H9 (cell line): ENCODE data around the gene MTHFD1L. TPM values are rescaled to one million over a fixed set of nuclear protein-coding genes. Genes with fewer than 3 reads are reported as not detected.

Source experiments
- DNase-seq: peaks from one replicate; pipeline ENCODE4 v3.0.0-alpha.2; 2017
- H2AFZ ChIP-seq: one replicate; pipeline ENCODE4 v1.6.1; 2013; ENCODE audit warnings: mild to moderate bottlenecking, low read length, control low read depth, moderate library complexity
- H2AK5ac ChIP-seq: 2 replicates; pipeline ENCODE4 v1.6.1; 2013; ENCODE audit warnings: low read length, control low read depth, mixed read lengths; ENCODE audit not compliant: insufficient read length
- H2BK120ac ChIP-seq: one replicate; pipeline ENCODE4 v1.6.1; 2013; ENCODE audit warnings: low read depth, mild to moderate bottlenecking, low read length, control low read depth, inconsistent platforms; ENCODE audit not compliant: poor library complexity, severe bottlenecking
- H2BK12ac ChIP-seq: 2 replicates; pipeline ENCODE4 v1.6.1; 2013; ENCODE audit warnings: low read length, control low read depth, mixed read lengths, low read depth; ENCODE audit not compliant: insufficient read length
- H2BK15ac ChIP-seq: 2 replicates; pipeline ENCODE4 v1.6.1; 2013; ENCODE audit warnings: low read depth, low read length, control low read depth
- H2BK20ac ChIP-seq: one replicate; pipeline ENCODE4 v1.6.1; 2013; ENCODE audit warnings: low read depth, mild to moderate bottlenecking, low read length, control low read depth, inconsistent platforms; ENCODE audit not compliant: poor library complexity, severe bottlenecking
- H2BK5ac ChIP-seq: 2 replicates; pipeline ENCODE4 v1.6.1; 2013; ENCODE audit warnings: low read length, control low read depth, mixed read lengths; ENCODE audit not compliant: insufficient read length
- H3K14ac ChIP-seq: 2 replicates; pipeline ENCODE4 v1.6.1; 2013; ENCODE audit warnings: low read length, control low read depth; ENCODE audit not compliant: insufficient read depth
- H3K18ac ChIP-seq: 2 replicates; pipeline ENCODE4 v1.6.1; 2013; ENCODE audit warnings: low read depth, mild to moderate bottlenecking, mixed read lengths, low read length, control low read depth; ENCODE audit not compliant: insufficient read length
- H3K23ac ChIP-seq: 2 replicates; pipeline ENCODE4 v1.6.1; 2013; ENCODE audit warnings: low read length, control low read depth, mixed read lengths, low read depth; ENCODE audit not compliant: insufficient read length
- H3K23me2 ChIP-seq: 2 replicates; pipeline ENCODE4 v1.6.1; 2013; ENCODE audit warnings: low read depth, mild to moderate bottlenecking, mixed read lengths, low read length, control low read depth; ENCODE audit not compliant: insufficient read length, poor library complexity, severe bottlenecking
- H3K27ac ChIP-seq: 2 replicates; pipeline ENCODE4 v1.5.1; 2013; ENCODE audit warnings: low read length, control low read depth, mixed read lengths, low read depth; ENCODE audit not compliant: insufficient read length
- H3K27me3 ChIP-seq: 2 replicates; pipeline ENCODE4 v1.6.1; 2013; ENCODE audit warnings: low read length, control low read depth, inconsistent platforms; ENCODE audit not compliant: insufficient read depth
- H3K4ac ChIP-seq: 2 replicates; pipeline ENCODE4 v1.6.1; 2013; ENCODE audit warnings: low read depth, mild to moderate bottlenecking, control low read depth, inconsistent platforms, low read length, moderate library complexity
- H3K4me1 ChIP-seq: 2 replicates; pipeline ENCODE4 v1.6.1; 2013; ENCODE audit warnings: low read length, control low read depth, inconsistent platforms; ENCODE audit not compliant: insufficient read depth
- H3K4me2 ChIP-seq: 2 replicates; pipeline ENCODE4 v1.6.1; 2013; ENCODE audit warnings: low read length, control low read depth, mixed read lengths; ENCODE audit not compliant: insufficient read length, insufficient read depth
- H3K56ac ChIP-seq: 2 replicates; pipeline ENCODE4 v1.6.1; 2013; ENCODE audit warnings: low read depth, mild to moderate bottlenecking, mixed read lengths, low read length, control low read depth; ENCODE audit not compliant: insufficient read length
- H3K79me1 ChIP-seq: 2 replicates; pipeline ENCODE4 v1.6.1; 2013; ENCODE audit warnings: low read depth, mild to moderate bottlenecking, moderate library complexity, low read length, control low read depth, inconsistent platforms; ENCODE audit not compliant: insufficient read depth, poor library complexity, severe bottlenecking
- H3K79me2 ChIP-seq: 2 replicates; pipeline ENCODE4 v1.6.1; 2013; ENCODE audit warnings: low read length, control low read depth, inconsistent platforms; ENCODE audit not compliant: insufficient read depth
- H3K9ac ChIP-seq: 2 replicates; pipeline ENCODE4 v1.6.1; 2013; ENCODE audit warnings: low read length, control low read depth, mixed read lengths; ENCODE audit not compliant: insufficient read length; ENCODE audit errors: extremely low read depth
- H3K9me3 ChIP-seq: one replicate; pipeline ENCODE4 v1.6.1; 2013; ENCODE audit warnings: low read depth, low read length, inconsistent platforms; ENCODE audit not compliant: control insufficient read depth
- H3T11ph ChIP-seq: one replicate; pipeline ENCODE4 v1.6.1; 2013; ENCODE audit warnings: mild to moderate bottlenecking, low read length, control low read depth, inconsistent platforms
- H4K20me1 ChIP-seq: one replicate; pipeline ENCODE4 v1.6.1; 2013; ENCODE audit not compliant: control insufficient read depth, insufficient read length, insufficient read depth
- H4K5ac ChIP-seq: 2 replicates; pipeline ENCODE4 v1.6.1; 2013; ENCODE audit warnings: low read depth, mild to moderate bottlenecking, mixed read lengths, low read length, control low read depth; ENCODE audit not compliant: insufficient read length
- H4K8ac ChIP-seq: replicated peaks from 2 replicates; pipeline ENCODE4 v1.6.1; 2013; ENCODE audit warnings: low read length, control low read depth, mixed read lengths, low read depth; ENCODE audit not compliant: insufficient read length
- H4K91ac ChIP-seq: 2 replicates; pipeline ENCODE4 v1.6.1; 2013; ENCODE audit warnings: low read depth, mild to moderate bottlenecking, moderate library complexity, mixed read lengths, low read length, control low read depth; ENCODE audit not compliant: insufficient read length
- H3K27ac Mint-ChIP-seq, 3 experiments: 2 replicates in 2 of 3; 3 replicates in 1 of 3; pipeline ENCODE4 v1.8.0; 2020 to 2021; ENCODE audit warnings: mixed read lengths in 3 of 3, mild to moderate bottlenecking in 1 of 3, moderate library complexity in 1 of 3
- H3K27me3 Mint-ChIP-seq: 2 replicates; pipeline ENCODE4 v1.8.0; 2021; ENCODE audit warnings: low read depth, mild to moderate bottlenecking, moderate library complexity, mixed read lengths
- H3K36me3 Mint-ChIP-seq, 3 experiments: 2 replicates in 2 of 3; 3 replicates in 1 of 3; pipeline ENCODE4 v1.8.0; 2020 to 2021; ENCODE audit warnings: low read depth in 3 of 3, mixed read lengths in 3 of 3; ENCODE audit not compliant: insufficient read depth in 1 of 3
- H3K4me1 Mint-ChIP-seq, 2 experiments: 2 replicates each; pipeline ENCODE4 v1.8.0; 2020; ENCODE audit warnings: mixed read lengths in 2 of 2
- H3K4me3 Mint-ChIP-seq, 2 experiments: 2 replicates in 1 of 2; 3 replicates in 1 of 2; pipeline ENCODE4 v1.8.0; 2020 to 2021; ENCODE audit warnings: mild to moderate bottlenecking in 2 of 2, mixed read lengths in 2 of 2, moderate library complexity in 1 of 2
- H3K9me3 Mint-ChIP-seq, 2 experiments: 2 replicates in 1 of 2; 3 replicates in 1 of 2; pipeline ENCODE4 v1.8.0; 2020; ENCODE audit warnings: mild to moderate bottlenecking in 2 of 2, mixed read lengths in 2 of 2, moderate library complexity in 1 of 2
- CTCF ChIP-seq: fragments of 200-600 bp; sonication (generic); conservative IDR thresholded peaks from 3 replicates; pipeline ENCODE4 v1.8.0; 2021; ENCODE audit warnings: antibody characterized with exemption, mild to moderate bottlenecking
- whole genome bisulfite sequencing: extraction: QIAGEN DNeasy Blood & Tissue Kit; methylation state at CpG from one replicate; pipeline ENCODE4 v1.1.7; 2013; ENCODE audit warnings: missing lambda C conversion rate, low lambda C conversion rate, mixed read lengths; ENCODE audit not compliant: insufficient read length; ENCODE audit errors: extremely low coverage; 5-methylcytosine and 5-hydroxymethylcytosine counted together
- total RNA-seq: library from RNA; stranded (reverse); gene quantifications from 2 replicates; pipeline ENCODE4 v1.2.1, GENCODE V29; 2021

MTHFD1L gene
- total RNA-seq, 1 experiment from 2014 or later = 90.2 TPM

- peaks cover 1% of the 10 kb centered on the region; the same call in 1 of the 2 replicates for H3K27me3 Mint-ChIP-seq
- no peak overlapping the region for H3K18ac ChIP-seq
- no peak overlapping the region for H3T11ph ChIP-seq
Measured at GRCh38 chr6:151142676-151143075, 277.2 kb downstream of the MTHFD1L start.

More at GRCh38 chr6:151142676-151143075, 277.2 kb downstream of the MTHFD1L start:
- Histone ChIP-seq H3K56ac (no peak overlapping the region), H3K9me3 (no peaks in the 10 kb centered on the region), H4K8ac (no peak overlapping the region), H3K14ac (no peak overlapping the region), H3K27ac (no peak overlapping the region), H3K4me2 (no peak overlapping the region), H3K23ac (no peak overlapping the region), H3K9ac (no peak overlapping the region), H2BK5ac (no peak overlapping the region), H3K79me2 (no peaks in the 10 kb centered on the region), H3K79me1 (no peaks in the 10 kb centered on the region), H3K23me2 (no peaks in the 10 kb centered on the region), H2BK20ac (no peak overlapping the region), H3K4ac (no peak overlapping the region), H3K27me3 (no peaks in the 10 kb centered on the region), H3K4me1 (no peaks in the 10 kb centered on the region; the same call in 1 of the 2 replicates), H2BK15ac (no peak overlapping the region), H4K20me1 (no peaks in the 10 kb centered on the region), H4K91ac (no peak overlapping the region), H2AFZ (no peak overlapping the region), H2AK5ac (no peak overlapping the region), H2BK12ac (no peak overlapping the region), H4K5ac (no peak overlapping the region), H2BK120ac (no peak overlapping the region)
- no peak for TF ChIP-seq CTCF
- no peak overlapping the region for H3K4me3 Mint-ChIP-seq
- no CpG with 5 or more reads among the region's 5 CpGs for WGBS
- peaks cover 0 to 5% (median 0%) of the 10 kb centered on the region in 3 experiments; a peak in 4 of 7 replicates for H3K36me3 Mint-ChIP-seq
- H3K4me1 Mint-ChIP-seq = peaks cover 18 to 19% of the 10 kb centered on the region in 2 experiments
- DNase-seq = no peak
- H3K9me3 Mint-ChIP-seq = peaks cover 2 to 4% of the 10 kb centered on the region in 2 experiments; a peak in 4 of 5 replicates
- no peak overlapping the region for H3K27ac Mint-ChIP-seq
